ENCODE results near the gene NEK5.

The NEK5 gene

GRCh38 chr13:52011632-52012511, 117.0 kb downstream of the NEK5 start, which contains the start of gene ALG11:
ALG11 (plus strand) TSS chr13:52012398; CDS start chr13:52012419, 21 bp downstream.
- H3K4me3 ChIP-seq (ENCODE audit: low read depth, low read length), result peak within 1 kb of the TSS; percentile 93
- no peak for TF ChIP-seq CTCF (IDR thresholded peaks at IDR 0.05; ENCODE audit: low read depth, low read length, missing control alignments)
- peak; percentile 93 for DNase-seq (ENCODE audit: low read depth)

DNA sequence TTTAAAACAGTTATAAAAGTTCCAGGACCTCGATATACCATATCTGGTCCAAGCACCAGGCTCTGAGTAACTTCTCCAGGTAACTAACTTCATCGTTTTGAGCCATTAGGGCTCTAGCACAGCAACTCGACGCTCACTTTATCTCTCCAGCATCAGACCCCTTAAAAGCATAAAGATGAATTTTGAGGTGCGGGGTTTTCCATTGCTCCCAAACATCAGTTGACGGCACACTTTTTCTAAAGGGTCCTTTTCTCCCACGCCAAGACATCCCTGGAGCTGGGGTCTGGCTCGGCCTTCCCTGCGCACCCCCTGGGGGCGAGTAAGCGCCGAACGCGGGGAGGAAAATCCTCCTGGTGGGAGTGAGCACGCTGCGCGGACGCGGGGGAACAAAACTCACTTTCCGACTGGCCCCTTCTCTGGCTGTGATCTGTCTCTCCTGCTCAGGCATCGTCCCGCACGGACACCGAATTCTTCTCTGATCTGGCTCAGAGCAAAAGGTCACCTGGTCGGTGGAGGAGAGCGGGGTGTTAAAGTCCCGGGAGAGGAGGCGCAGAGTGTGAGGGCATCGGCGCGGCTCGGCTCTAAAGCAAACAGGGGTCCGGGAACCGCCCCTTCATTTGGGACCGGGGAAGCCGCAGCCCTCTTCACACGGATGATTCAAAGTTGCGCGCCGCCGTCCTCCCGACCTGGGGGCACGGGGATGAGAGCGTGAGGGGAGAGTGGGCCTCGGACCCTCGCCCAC, 117.8 kb downstream of the NEK5 start, which contains the start of gene ATP7B:
ATP7B (minus strand) TSS at position 561 of the 742 bp plus-strand sequence; CDS start at position 448, 113 bp downstream.
- DNase-seq (ENCODE audit: low read depth), result no peak
- peak within 1 kb of the TSS; percentile 93 for H3K4me3 ChIP-seq (ENCODE audit: low read depth, low read length)
- TF ChIP-seq CTCF (IDR thresholded peaks at IDR 0.05; ENCODE audit: low read depth, low read length, missing control alignments), result peak; percentile 10

- DNase-seq (ENCODE audit: low read depth), result no peak
- no peak for TF ChIP-seq CTCF (IDR thresholded peaks at IDR 0.05; ENCODE audit: low read depth, low read length, missing control alignments)
- H3K4me3 ChIP-seq (ENCODE audit: low read depth, low read length), result no peak overlapping the region
These were observed 118.9 kb downstream of the NEK5 start for GRCh38 chr13:52009946-52010345.

GRCh38 chr13:52006523-52007245, 122.2 kb downstream of the NEK5 start:
- no peak for TF ChIP-seq CTCF (IDR thresholded peaks at IDR 0.05; ENCODE audit: low read depth, low read length, missing control alignments)
- DNase-seq (ENCODE audit: low read depth), result no peak
- no peak overlapping the region for H3K4me3 ChIP-seq (ENCODE audit: low read depth, low read length)

DNA sequence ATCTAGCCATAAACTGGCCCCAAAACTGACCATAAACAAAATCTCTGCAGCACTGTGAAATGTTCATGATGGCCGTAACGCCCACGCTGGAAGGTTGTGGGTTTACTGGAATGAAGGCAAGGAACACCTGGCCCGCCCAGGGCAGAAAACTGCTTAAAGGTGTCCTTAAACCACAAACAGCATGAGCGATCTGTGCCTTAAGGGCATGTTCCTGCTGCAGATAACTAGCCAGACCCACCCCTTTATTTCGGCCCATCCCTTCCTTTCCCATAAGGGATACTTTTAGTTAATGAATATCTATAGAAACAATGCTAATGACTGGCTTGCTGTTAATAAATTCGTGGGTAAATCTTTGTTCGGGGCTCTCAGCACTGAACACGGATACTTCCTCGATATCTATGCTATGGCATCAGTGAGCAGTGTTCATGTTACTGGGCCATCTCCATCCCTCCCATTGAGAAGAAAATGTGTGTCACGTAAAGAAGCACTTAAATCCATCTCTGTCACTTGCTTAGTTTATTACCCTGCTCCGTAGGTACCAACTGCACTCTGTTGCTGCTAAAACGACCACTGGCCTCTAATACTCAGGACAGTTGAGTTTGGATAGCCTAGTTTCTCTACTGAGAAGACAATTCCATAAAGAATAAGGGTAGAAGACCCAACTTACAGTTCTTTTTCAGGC, 122.9 kb downstream of the NEK5 start:
- TF ChIP-seq CTCF (IDR thresholded peaks at IDR 0.05; ENCODE audit: low read depth, low read length, missing control alignments), result no peak
- no peak for DNase-seq (ENCODE audit: low read depth)
- no peak overlapping the region for H3K4me3 ChIP-seq (ENCODE audit: low read depth, low read length)

- TF ChIP-seq CTCF (IDR thresholded peaks at IDR 0.05; ENCODE audit: low read depth, low read length, missing control alignments), result no peak
- DNase-seq (ENCODE audit: low read depth), result no peak
- no peak overlapping the region for H3K4me3 ChIP-seq (ENCODE audit: low read depth, low read length)
These were observed 124.2 kb downstream of the NEK5 start for GRCh38 chr13:52004511-52005170.

Data from GM12864 (cell line).